Measurements from ENCODE around the gene ADORA1. TPM values are rescaled to one million over a fixed set of nuclear protein-coding genes. Genes with fewer than 3 reads are reported as not detected.

Gene ADORA1
- total and polyA plus RNA-seq, 2 of the 13 experiments (the other 11 are each of a cell fraction or from before 2014, with no cell fraction given) = 0.11 TPM; not detected in 1

GRCh38 chr1:203099805-203100515 is 27.6 kb upstream of the ADORA1 start:
- H3K4me3 ChIP-seq (replicated peaks in 1 of 3; ENCODE audit: insufficient read depth in 1 of 3, low read depth in 2 of 3, low read length in 3 of 3) = no peak overlapping the region
- no peaks in the 10 kb centered on the region for H3K36me3 ChIP-seq (replicated peaks in 1 of 2; ENCODE audit: control insufficient read depth in 1 of 2, insufficient read depth in 2 of 2, low read length in 2 of 2)
- DNase-seq (ENCODE audit: low spot score) = no peak
- no TSS peak for BruUV-seq (replicated peaks)
- H3K79me2 ChIP-seq (ENCODE audit: insufficient read depth, low read length) = no peaks in the 10 kb centered on the region
- peaks cover 5% of the 10 kb centered on the region; the same call in 1 of the 2 replicates for H3K9me3 ChIP-seq (ENCODE audit: low read length)
- H3K27me3 ChIP-seq (ENCODE audit: control insufficient read depth in 1 of 2, insufficient read depth in 2 of 2, low read length in 2 of 2) = peaks cover 2% of the 10 kb centered on the region in 2 experiments; a peak in 2 of 5 replicates
- in situ Hi-C loops (cut with HindIII; ENCODE audit: extremely low pct_ligation_motif_present, low pct_unique_long_range_greater_than_20kb) (no loop called here), intact Hi-C loops (cut with micrococcal nuclease; ENCODE audit: unreplicated experiment) (no loop called here)
- ChIA-PET CTCF (ENCODE audit: low intra/inter-chr PET ratio, low total read pairs) (no interaction called here), POLR2A (no interaction called here)
- no peaks in the 10 kb centered on the region for H4K20me1 ChIP-seq (ENCODE audit: insufficient read depth, low read length)
- H2AFZ ChIP-seq (ENCODE audit: low read length) = no peak overlapping the region
- FAIRE-seq = no peak
- no peak for ATAC-seq
- peaks cover 8% of the 10 kb centered on the region for H3K4me1 ChIP-seq (ENCODE audit: insufficient read depth, low read length)
- 49% methylated on average over 7 of the region's 7 CpGs for WGBS (ENCODE audit: low lambda C conversion rate)
- no peak overlapping the region for H3K9ac ChIP-seq (ENCODE audit: insufficient read depth, low read depth, low read length)
- no peak overlapping the region for H3K27ac ChIP-seq (ENCODE audit: extremely low read length, insufficient read depth, low read length)
- H3K4me2 ChIP-seq (ENCODE audit: low read depth, low read length) = no peak overlapping the region
- TF ChIP-seq ZNF256 (CRISPR knock-in tag; conservative IDR thresholded peaks at IDR 0.05) = no peak
- TF ChIP-seq FOXC1 (CRISPR knock-in tag; IDR thresholded peaks at IDR 0.05; ENCODE audit: borderline replicate concordance) = no peak
- no peak for TF ChIP-seq ISL2 (CRISPR knock-in tag; IDR thresholded peaks at IDR 0.05)
- no peak for TF ChIP-seq ZMYM3 (CRISPR knock-in tag; IDR thresholded peaks at IDR 0.05)
- TF ChIP-seq DBP (CRISPR knock-in tag; IDR thresholded peaks at IDR 0.05; ENCODE audit: not compliant biosample characterization) = no peak
- no peak for TF ChIP-seq ZSCAN29 (CRISPR knock-in tag; conservative IDR thresholded peaks at IDR 0.05)
- TF ChIP-seq TIGD3 (CRISPR knock-in tag; IDR thresholded peaks at IDR 0.05; ENCODE audit: borderline replicate concordance) = no peak
- no peak for TF ChIP-seq DZIP1 (CRISPR knock-in tag; IDR thresholded peaks at IDR 0.05)
- TF ChIP-seq MAX (IDR thresholded peaks at IDR 0.05) = no peak
- TF ChIP-seq ZFP1 (CRISPR knock-in tag; IDR thresholded peaks at IDR 0.05) = no peak
- TF ChIP-seq ARID5B (CRISPR knock-in tag; IDR thresholded peaks at IDR 0.05) = no peak
- no peak for TF ChIP-seq ZFP36 (IDR thresholded peaks at IDR 0.05; ENCODE audit: borderline replicate concordance, low read depth, low read length, partially characterized antibody)
- TF ChIP-seq KDM4B (CRISPR knock-in tag; IDR thresholded peaks at IDR 0.05) = no peak
- no peak for TF ChIP-seq NFKBIZ (CRISPR knock-in tag; IDR thresholded peaks at IDR 0.05)

Measured in HepG2 (cell line).